AG10803 (cell line): ENCODE data around the gene ACOT7.

ENCODE experiments used
- DNase-seq: peaks from one replicate; pipeline ENCODE4 v3.0.0; 2010; ENCODE audit warnings: low read depth
- H3K4me3 ChIP-seq: 2 replicates; pipeline ENCODE4 v1.5.1; 2011; ENCODE audit warnings: mild to moderate bottlenecking, low read length, control low read depth
- TF ChIP-seq, protein P1 (sequence below): conservative IDR thresholded peaks from 2 replicates; pipeline ENCODE4 v1.5.1; 2011; ENCODE audit warnings: mild to moderate bottlenecking, low read length, control low read depth, inconsistent platforms

The ACOT7 gene

DNA sequence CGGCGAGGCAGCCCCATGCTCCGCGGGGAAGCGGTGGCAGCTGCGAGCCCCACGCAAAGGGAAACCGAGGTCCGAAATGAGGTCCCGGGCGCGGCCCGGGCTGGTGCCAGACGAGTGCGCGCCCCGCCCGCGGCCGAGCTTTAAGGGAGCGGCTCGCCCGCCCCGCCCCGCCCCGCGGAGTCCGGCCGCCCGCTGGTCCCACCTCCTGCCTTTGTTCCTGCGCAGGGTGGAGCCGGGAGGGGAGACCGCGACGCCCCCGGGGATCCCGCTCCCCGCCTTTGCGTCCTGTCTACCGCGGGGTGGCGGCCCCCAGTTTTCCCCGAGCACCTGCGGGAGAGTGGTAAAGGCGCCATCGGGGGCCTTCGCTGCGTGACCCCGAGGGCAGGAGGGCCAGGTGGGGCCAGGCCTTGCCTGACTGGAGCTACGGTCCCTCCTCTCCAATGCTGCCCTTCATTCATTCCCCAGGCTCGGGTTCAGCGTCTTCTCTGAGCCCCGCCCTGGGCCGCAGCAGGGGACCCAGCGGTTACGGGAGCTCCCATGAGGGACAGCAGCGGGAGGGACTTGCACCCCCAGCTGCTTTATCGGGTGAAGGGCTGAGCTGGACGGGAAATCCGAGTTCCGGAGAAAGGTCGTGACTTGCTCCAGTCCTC is 26.4 kb upstream of the ACOT7 start, which contains the start of gene HES2:
TSS of gene HES2 (minus strand) at position 116 of the 650 bp plus-strand sequence. CDS start at position 17, 99 bp downstream.
- TF ChIP-seq, protein P1, sequence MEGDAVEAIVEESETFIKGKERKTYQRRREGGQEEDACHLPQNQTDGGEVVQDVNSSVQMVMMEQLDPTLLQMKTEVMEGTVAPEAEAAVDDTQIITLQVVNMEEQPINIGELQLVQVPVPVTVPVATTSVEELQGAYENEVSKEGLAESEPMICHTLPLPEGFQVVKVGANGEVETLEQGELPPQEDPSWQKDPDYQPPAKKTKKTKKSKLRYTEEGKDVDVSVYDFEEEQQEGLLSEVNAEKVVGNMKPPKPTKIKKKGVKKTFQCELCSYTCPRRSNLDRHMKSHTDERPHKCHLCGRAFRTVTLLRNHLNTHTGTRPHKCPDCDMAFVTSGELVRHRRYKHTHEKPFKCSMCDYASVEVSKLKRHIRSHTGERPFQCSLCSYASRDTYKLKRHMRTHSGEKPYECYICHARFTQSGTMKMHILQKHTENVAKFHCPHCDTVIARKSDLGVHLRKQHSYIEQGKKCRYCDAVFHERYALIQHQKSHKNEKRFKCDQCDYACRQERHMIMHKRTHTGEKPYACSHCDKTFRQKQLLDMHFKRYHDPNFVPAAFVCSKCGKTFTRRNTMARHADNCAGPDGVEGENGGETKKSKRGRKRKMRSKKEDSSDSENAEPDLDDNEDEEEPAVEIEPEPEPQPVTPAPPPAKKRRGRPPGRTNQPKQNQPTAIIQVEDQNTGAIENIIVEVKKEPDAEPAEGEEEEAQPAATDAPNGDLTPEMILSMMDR, result no peak
- H3K4me3 ChIP-seq, result no peak within 1 kb of the TSS
- DNase-seq, result no peak

DNA sequence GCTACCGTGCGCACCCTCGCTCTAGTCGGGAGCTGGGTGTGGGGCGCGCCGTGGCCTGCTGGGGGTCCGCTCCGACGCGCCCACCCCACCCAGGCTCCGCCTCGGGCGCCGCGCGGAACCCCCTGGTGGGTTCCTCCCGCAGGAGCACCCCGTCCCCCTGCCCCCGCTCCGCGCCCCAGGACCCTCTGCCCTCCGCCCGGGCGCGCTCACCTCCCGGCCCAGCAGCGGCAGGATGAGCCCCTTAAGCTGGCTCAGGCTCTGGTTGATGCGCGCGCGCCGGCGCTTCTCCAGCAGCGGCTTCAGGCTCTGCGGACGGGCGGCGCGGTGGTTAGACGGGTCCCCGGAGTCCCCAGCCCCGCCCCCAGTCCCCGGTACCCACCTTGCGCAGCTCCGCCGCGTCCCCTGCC is 25.8 kb upstream of the ACOT7 start:
- no peak overlapping the region for H3K4me3 ChIP-seq
- DNase-seq, result no peak
- TF ChIP-seq, protein P1, result no peak

DNA sequence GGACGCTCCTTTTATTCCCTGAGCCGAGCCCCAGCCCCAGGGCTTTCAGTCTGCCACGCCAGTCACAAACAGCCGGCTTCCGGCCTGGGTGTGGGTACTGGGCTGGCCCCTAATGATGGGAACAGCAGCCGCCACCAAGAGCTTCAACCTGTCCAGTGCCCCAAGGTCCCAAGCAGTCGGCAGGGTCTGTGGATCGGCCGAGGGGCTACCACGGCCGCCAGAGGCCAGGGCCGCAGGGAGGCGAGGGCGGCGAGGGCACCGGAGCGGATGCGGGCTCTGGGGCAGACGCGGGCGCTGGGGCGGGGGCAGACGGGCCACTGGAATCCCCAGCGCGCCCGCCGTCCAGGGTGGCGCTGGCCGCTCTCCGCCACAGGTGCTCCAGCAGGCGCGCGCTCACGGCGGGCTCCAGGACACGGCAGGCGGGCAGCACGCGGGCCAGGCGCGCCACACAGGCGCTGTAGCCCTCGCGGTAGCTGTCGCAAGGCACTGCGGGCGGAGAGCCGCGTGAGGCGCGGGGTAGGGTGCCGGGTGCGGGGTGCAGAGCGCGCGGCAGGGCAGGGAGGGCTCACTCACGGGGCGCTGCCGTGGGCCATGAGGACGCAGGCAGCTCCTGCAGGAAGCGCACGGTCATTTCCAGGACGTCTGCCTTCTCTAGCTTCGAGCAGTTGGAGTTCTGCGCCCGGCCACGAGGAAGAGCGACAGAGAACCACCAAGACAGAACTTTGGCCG is 25.3 kb upstream of the ACOT7 start:
- TF ChIP-seq, protein P1, result no peak

DNA sequence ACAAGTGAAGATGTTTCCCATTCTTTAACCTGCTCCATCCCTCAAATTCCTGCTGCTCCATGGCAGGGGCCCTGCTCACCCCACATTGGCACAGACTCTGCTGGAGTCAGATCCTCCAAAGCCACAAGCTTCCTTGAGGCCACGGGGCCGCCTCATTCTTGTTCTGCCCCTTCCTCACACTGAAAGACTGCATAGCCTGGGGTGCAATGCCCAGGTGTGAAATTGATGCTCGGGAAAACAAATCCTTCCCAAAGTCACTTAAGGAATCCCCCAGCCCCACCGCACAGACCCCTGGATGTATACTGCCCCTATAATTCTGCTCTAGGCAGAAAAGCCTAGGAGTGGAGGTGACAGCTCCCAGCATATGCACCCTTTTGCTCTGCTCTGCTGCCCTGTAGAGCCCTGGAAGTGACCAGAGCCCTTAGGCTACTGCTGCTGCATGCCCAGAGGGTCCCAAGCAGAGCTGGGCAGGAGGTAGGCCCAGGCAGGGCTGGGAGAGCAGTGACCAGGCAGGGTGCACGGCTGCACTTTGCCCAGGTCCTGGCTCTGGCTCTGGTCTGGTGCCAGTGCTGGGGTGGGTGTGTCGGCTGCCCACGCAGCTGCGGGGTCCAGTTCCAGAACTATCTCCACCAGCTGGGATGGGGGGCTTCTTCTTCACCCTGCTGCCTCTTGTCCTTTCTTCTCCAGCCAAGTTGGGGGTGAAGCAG is 24.5 kb upstream of the ACOT7 start:
- no peak overlapping the region for H3K4me3 ChIP-seq
- DNase-seq, result no peak
- TF ChIP-seq, protein P1, result no peak

More for the DNA sequence above, 25.3 kb upstream of the ACOT7 start:
- no peak for DNase-seq
- H3K4me3 ChIP-seq, result no peak overlapping the region

DNA sequence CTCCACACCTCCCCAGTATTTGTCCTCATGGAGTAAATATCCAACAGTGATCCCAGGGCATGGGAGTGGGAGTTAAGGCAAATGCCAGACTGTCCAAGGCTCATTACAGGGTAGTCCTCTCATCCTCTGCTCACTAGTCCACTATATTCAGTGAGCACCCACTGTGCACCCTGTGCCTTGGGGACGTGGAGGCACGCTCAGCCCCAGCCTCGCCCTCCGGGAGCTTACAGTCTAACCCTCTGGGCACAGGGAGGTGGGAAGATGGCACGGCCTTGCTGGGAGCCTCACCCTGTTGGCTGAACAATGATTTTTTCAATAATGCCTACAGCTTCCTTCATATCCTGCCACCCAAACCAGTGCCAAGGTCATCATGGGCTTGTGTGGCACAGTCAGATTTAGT is 23.3 kb upstream of the ACOT7 start:
- TF ChIP-seq, protein P1, result no peak
- no peak for DNase-seq

DNA sequence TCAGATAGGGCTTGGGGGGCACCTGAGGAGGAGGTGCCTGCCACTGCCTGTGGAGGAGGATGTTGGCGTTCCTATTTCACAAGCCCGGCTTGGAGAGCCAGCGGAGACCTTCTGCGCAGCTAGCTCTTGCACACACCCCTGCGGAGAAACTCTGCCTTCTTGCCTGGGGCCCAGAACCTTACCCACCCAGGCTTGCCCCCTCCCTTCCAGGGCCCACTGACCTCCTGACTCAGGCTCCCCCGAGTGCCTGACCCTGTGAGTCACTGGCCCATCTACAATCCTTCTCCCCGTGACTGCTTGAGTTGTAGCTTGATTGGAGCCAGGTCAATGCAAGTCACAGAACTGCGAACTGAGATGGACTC is 22.7 kb upstream of the ACOT7 start:
- H3K4me3 ChIP-seq, result no peak overlapping the region
- DNase-seq, result no peak
- TF ChIP-seq, protein P1, result no peak

More for the DNA sequence above, 23.3 kb upstream of the ACOT7 start:
- H3K4me3 ChIP-seq, result no peak overlapping the region
